KG1 (cell line): ENCODE results near the gene PLEKHG3.

ENCODE experiments used
- DNase-seq: peaks from one replicate; lab custom pipeline; 2025; lab: John Stamatoyannopoulos, UW

The PLEKHG3 gene

GRCh38 chr14:64746298-64747250, 42.4 kb downstream of the PLEKHG3 start:
- no peak for DNase-seq

GRCh38 chr14:64747327-64747726, 43.1 kb downstream of the PLEKHG3 start:
- no peak for DNase-seq

- DNase-seq: no peak
Measured at GRCh38 chr14:64748521-64748920, 44.3 kb downstream of the PLEKHG3 start.

- DNase-seq: no peak
Measured at GRCh38 chr14:64748995-64749714, 44.9 kb downstream of the PLEKHG3 start.

- no peak for DNase-seq
Measured at GRCh38 chr14:64752909-64753308, 48.7 kb downstream of the PLEKHG3 start.

- DNase-seq: no peak
Measured at GRCh38 chr14:64753374-64753773, 49.1 kb downstream of the PLEKHG3 start.

GRCh38 chr14:64753999-64754398, 49.8 kb downstream of the PLEKHG3 start:
- no peak for DNase-seq

- no peak for DNase-seq
Measured at GRCh38 chr14:64754685-64755084, 50.5 kb downstream of the PLEKHG3 start.

- DNase-seq: no peak
Measured at GRCh38 chr14:64755781-64756221, 51.6 kb downstream of the PLEKHG3 start.

GRCh38 chr14:64756712-64757111, 52.5 kb downstream of the PLEKHG3 start:
- no peak for DNase-seq

GRCh38 chr14:64757601-64758000, 53.4 kb downstream of the PLEKHG3 start:
- no peak for DNase-seq

GRCh38 chr14:64758025-64758521, 53.8 kb downstream of the PLEKHG3 start:
- no peak for DNase-seq

GRCh38 chr14:64758691-64759554, 54.7 kb downstream of the PLEKHG3 start:
- DNase-seq: no peak

- DNase-seq: no peak
Measured at GRCh38 chr14:64759555-64759938, 55.3 kb downstream of the PLEKHG3 start.

- no peak for DNase-seq
Measured at GRCh38 chr14:64760146-64760755, 56.0 kb downstream of the PLEKHG3 start.

- DNase-seq: no peak
Measured at GRCh38 chr14:64760916-64761315, 56.7 kb downstream of the PLEKHG3 start.

- DNase-seq: no peak
Measured at GRCh38 chr14:64761441-64762043, 57.3 kb downstream of the PLEKHG3 start.

GRCh38 chr14:64762044-64763034, 58.1 kb downstream of the PLEKHG3 start:
- no peak for DNase-seq

GRCh38 chr14:64763085-64763782, 59.0 kb downstream of the PLEKHG3 start:
- no peak for DNase-seq
